ENCODE data around the gene RNF148.

GRCh38 chr7:122663733-122664132 lies 39.0 kb downstream of the RNF148 start:
- no peak for TF ChIP-seq RNF219 (CRISPR knock-in tag; IDR thresholded peaks at IDR 0.05)
- no peak for TF ChIP-seq CREM (IDR thresholded peaks at IDR 0.05; ENCODE audit: low read depth)
